ENCODE measurements around the gene SLC12A2.

The SLC12A2 gene

DNA sequence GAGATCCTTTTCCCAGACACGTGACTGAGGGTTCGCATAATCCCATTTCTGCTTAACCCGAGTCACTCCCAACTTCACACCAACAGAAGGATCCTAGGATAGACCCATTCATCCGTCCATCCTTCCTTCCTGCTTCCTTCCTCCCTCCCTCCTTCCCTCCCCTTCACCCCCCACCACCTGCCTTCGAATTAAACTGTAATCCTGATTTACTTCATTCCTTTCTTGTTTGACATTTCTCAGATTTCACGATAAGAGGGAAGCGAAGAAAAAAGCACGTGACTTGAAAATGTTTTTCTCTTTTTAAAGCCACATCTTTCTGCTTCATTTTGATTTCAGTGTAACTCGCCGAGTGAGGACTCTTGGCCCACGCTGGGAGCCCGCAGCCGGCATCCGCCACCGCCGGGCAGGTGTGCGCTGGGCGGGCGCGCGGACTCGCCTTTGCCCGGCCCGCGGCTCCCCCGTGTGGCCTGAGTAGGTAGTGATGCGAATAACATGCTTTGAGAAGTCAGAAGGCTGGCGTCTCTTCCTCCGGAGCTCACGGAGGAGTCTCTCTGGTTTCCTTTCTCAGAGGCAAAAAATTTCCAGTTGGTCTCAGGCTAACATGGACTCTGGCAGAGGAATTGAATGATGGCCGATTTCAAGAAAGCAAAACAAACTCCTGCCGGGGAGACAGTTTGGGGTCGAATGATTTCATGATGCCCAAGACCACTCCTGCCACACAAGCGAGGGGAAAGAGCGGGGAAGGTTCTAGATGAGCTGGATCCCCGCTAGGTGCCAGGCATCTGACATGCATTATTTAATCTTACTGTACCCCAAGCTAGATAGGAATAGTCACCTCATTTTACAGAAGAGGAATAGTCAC lies 117.7 kb downstream of the SLC12A2 start:
- peak; percentile 11 for TF ChIP-seq FOXP2 (optimal IDR thresholded peaks at IDR 0.05; ENCODE audit: borderline replicate concordance, extremely low read depth, extremely low read length, insufficient read depth)
- TF ChIP-seq POLR2AphosphoS5 (IDR thresholded peaks at IDR 0.05; ENCODE audit: low read depth, low read length), result no peak
- TF ChIP-seq, protein P1, sequence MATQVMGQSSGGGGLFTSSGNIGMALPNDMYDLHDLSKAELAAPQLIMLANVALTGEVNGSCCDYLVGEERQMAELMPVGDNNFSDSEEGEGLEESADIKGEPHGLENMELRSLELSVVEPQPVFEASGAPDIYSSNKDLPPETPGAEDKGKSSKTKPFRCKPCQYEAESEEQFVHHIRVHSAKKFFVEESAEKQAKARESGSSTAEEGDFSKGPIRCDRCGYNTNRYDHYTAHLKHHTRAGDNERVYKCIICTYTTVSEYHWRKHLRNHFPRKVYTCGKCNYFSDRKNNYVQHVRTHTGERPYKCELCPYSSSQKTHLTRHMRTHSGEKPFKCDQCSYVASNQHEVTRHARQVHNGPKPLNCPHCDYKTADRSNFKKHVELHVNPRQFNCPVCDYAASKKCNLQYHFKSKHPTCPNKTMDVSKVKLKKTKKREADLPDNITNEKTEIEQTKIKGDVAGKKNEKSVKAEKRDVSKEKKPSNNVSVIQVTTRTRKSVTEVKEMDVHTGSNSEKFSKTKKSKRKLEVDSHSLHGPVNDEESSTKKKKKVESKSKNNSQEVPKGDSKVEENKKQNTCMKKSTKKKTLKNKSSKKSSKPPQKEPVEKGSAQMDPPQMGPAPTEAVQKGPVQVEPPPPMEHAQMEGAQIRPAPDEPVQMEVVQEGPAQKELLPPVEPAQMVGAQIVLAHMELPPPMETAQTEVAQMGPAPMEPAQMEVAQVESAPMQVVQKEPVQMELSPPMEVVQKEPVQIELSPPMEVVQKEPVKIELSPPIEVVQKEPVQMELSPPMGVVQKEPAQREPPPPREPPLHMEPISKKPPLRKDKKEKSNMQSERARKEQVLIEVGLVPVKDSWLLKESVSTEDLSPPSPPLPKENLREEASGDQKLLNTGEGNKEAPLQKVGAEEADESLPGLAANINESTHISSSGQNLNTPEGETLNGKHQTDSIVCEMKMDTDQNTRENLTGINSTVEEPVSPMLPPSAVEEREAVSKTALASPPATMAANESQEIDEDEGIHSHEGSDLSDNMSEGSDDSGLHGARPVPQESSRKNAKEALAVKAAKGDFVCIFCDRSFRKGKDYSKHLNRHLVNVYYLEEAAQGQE (IDR thresholded peaks at IDR 0.05; ENCODE audit: insufficient read depth in 1 of 2, low read depth in 2 of 2, low read length in 2 of 2), result no peak
- no peak for TF ChIP-seq SIN3A (IDR thresholded peaks at IDR 0.05; ENCODE audit: borderline replicate concordance, insufficient read depth, low read length)
- no peak for TF ChIP-seq TAF1 (IDR thresholded peaks at IDR 0.05; ENCODE audit: borderline replicate concordance, insufficient read depth, low read length)

DNA sequence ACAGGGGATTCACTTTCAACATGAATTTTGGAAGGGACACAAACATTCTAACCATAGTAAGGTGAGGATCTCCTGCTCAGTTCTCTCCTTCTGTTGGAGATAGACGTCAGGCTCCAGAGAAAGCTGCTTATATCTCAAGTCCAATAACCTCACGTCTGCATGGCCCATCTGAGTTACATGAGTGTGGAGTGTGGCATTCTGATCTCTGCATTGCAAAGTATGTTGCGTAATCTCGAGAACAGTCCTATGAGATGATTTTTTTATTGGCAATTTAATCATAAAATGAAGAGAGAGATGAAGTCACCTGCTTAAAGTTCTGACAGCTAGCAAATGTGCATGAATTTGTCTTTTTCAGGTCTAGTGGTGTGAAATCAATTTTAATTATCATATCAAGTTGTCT lies 118.8 kb downstream of the SLC12A2 start:
- TF ChIP-seq TAF1 (IDR thresholded peaks at IDR 0.05; ENCODE audit: borderline replicate concordance, insufficient read depth, low read length), result no peak

DNA sequence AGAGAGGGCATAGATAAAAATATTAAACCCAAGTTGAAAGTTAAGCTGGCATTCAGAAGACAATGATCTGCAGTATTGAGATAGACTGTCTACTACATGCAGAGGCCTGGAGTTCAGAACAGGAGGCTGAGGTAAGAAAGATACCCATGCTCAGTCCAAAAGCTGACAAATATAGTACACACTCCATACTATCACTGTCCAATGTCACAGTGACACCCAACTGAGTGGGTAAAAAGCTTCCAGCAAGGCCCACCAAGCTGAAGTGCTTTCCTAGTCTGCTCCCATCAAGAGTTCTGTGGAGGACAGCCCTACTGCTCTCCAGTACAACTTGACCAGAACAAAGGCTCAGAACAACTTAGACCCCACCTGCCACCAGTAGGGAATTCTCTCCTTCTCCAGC lies 124.9 kb downstream of the SLC12A2 start:
- TF ChIP-seq POLR2AphosphoS5 (IDR thresholded peaks at IDR 0.05; ENCODE audit: low read depth, low read length) (no peak), TAF1 (IDR thresholded peaks at IDR 0.05; ENCODE audit: borderline replicate concordance, insufficient read depth, low read length) (no peak), FOXP2 (optimal IDR thresholded peaks at IDR 0.05; ENCODE audit: borderline replicate concordance, extremely low read depth, extremely low read length, insufficient read depth) (no peak), SIN3A (IDR thresholded peaks at IDR 0.05; ENCODE audit: borderline replicate concordance, insufficient read depth, low read length) (no peak)
- TF ChIP-seq, protein P1 (IDR thresholded peaks at IDR 0.05; ENCODE audit: insufficient read depth in 1 of 2, low read depth in 2 of 2, low read length in 2 of 2), result no peak

DNA sequence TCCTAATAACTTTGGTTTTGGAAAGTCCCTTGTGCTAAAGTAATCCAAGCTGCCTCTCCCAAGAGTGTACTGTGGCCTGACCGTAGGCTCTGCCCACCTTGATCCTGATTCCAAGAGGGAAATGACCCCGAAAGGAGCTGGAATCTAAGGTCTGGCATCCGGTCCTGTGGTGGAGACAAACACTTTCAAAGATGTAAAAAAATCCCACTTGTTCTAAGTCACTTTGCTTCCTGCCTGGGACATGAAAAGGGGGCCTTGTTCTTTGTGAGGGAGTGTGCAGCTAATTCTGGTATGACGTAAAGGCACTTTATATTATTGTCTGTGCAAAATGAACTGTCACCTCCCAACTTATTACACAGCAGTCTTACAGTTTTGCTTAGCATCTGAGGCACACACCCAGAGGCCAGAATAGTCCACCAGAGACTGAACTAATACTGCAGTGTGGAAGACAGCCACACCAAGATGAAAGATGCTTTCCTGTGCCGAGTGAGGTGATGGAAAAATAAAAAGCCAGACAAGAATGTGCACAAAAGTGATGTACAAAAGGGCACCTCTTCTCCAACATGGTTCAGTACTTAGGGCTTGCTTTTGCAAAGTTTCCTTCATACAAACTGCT lies 128.7 kb downstream of the SLC12A2 start:
- TF ChIP-seq SIN3A (IDR thresholded peaks at IDR 0.05; ENCODE audit: borderline replicate concordance, insufficient read depth, low read length), result no peak

DNA sequence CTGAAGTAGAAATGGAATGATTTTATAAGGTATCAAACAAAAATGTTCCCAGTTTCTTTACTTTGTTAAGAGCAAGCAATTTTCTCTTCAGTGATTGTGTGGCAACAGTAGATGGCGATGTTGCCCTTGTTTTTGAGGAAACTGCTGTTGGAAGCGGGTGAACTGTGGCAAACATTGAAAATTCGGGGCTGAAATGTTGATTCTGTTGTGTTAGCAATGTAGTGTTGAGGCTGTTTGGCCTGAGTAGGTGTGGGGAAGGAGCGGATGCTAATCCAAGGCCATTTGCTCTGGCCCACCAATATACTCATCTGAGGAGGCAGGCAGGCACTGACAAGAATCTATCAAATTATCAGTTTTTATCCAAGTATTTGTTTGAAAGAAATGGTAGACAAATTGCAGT lies 129.8 kb downstream of the SLC12A2 start:
- TF ChIP-seq SIN3A (IDR thresholded peaks at IDR 0.05; ENCODE audit: borderline replicate concordance, insufficient read depth, low read length) (no peak), FOXP2 (optimal IDR thresholded peaks at IDR 0.05; ENCODE audit: borderline replicate concordance, extremely low read depth, extremely low read length, insufficient read depth) (no peak), TAF1 (IDR thresholded peaks at IDR 0.05; ENCODE audit: borderline replicate concordance, insufficient read depth, low read length) (no peak), POLR2AphosphoS5 (IDR thresholded peaks at IDR 0.05; ENCODE audit: low read depth, low read length) (no peak)
- TF ChIP-seq, protein P1 (IDR thresholded peaks at IDR 0.05; ENCODE audit: insufficient read depth in 1 of 2, low read depth in 2 of 2, low read length in 2 of 2), result no peak

DNA sequence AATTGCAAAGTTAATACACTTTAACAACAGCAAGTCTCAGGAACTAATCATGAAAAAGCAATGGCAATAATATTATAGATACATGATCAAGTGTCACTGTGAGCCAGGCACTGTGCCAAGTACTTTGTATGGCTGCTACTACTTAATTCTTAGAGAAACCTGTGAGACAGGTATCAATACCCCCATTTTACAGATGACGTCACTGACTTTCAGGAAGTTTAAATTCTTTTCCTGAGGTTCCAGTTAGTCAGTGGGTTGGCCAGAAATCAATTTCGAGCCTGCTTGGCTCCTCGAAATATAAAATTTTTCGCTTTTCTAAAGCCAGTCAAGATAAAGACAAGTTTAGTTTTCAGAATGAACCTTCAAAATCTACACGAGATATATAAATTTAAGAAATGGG lies 130.3 kb downstream of the SLC12A2 start:
- TF ChIP-seq POLR2AphosphoS5 (IDR thresholded peaks at IDR 0.05; ENCODE audit: low read depth, low read length), result no peak
- no peak for TF ChIP-seq SIN3A (IDR thresholded peaks at IDR 0.05; ENCODE audit: borderline replicate concordance, insufficient read depth, low read length)
- TF ChIP-seq, protein P1 (IDR thresholded peaks at IDR 0.05; ENCODE audit: insufficient read depth in 1 of 2, low read depth in 2 of 2, low read length in 2 of 2), result no peak
- no peak for TF ChIP-seq FOXP2 (optimal IDR thresholded peaks at IDR 0.05; ENCODE audit: borderline replicate concordance, extremely low read depth, extremely low read length, insufficient read depth)
- no peak for TF ChIP-seq TAF1 (IDR thresholded peaks at IDR 0.05; ENCODE audit: borderline replicate concordance, insufficient read depth, low read length)

Data from PFSK-1 (cell line).